HG03354 (cell line): ENCODE measurements around the gene MEDAG.

ENCODE experiments used
- ATAC-seq: cut with Tn5 transposase; IDR thresholded peaks from one replicate; pipeline ENCODE4 v1.9.1; 2021; ENCODE audit warnings: mild to moderate bottlenecking; ENCODE audit not compliant: unreplicated experiment, poor library complexity, severe bottlenecking

The MEDAG gene

GRCh38 chr13:30905932-30906383 is at the start of gene MEDAG:
MEDAG (plus strand) TSS chr13:30906271; CDS start chr13:30906516, 245 bp downstream.
- no peak for ATAC-seq

GRCh38 chr13:30857018-30857417 is 49.1 kb upstream of the MEDAG start:
- no peak for ATAC-seq

GRCh38 chr13:30857636-30858035 is 48.4 kb upstream of the MEDAG start:
- no peak for ATAC-seq

- ATAC-seq = no peak
These were observed 46.7 kb upstream of the MEDAG start for GRCh38 chr13:30859326-30859725.

GRCh38 chr13:30861163-30861562 is 44.9 kb upstream of the MEDAG start:
- no peak for ATAC-seq

GRCh38 chr13:30861836-30862467 is 44.1 kb upstream of the MEDAG start:
- ATAC-seq = no peak

GRCh38 chr13:30862707-30863106 is 43.4 kb upstream of the MEDAG start:
- no peak for ATAC-seq

- no peak for ATAC-seq
These were observed 42.8 kb upstream of the MEDAG start for GRCh38 chr13:30863231-30863630.

GRCh38 chr13:30863796-30864195 is 42.3 kb upstream of the MEDAG start:
- no peak for ATAC-seq

GRCh38 chr13:30864433-30865122 is 41.5 kb upstream of the MEDAG start:
- no peak for ATAC-seq

- peak; percentile 88 for ATAC-seq
These were observed 40.7 kb upstream of the MEDAG start for GRCh38 chr13:30865123-30866049.

- ATAC-seq = no peak
These were observed 39.4 kb upstream of the MEDAG start for GRCh38 chr13:30866677-30867076.

GRCh38 chr13:30867089-30867669 is 38.9 kb upstream of the MEDAG start:
- ATAC-seq = no peak

GRCh38 chr13:30868799-30869470 is 37.1 kb upstream of the MEDAG start:
- no peak for ATAC-seq

GRCh38 chr13:30869491-30869890 is 36.6 kb upstream of the MEDAG start:
- no peak for ATAC-seq

- ATAC-seq = peak; percentile 62
These were observed 35.8 kb upstream of the MEDAG start for GRCh38 chr13:30870049-30870884.

- no peak for ATAC-seq
These were observed 35.0 kb upstream of the MEDAG start for GRCh38 chr13:30870916-30871587.

- no peak for ATAC-seq
These were observed 34.3 kb upstream of the MEDAG start for GRCh38 chr13:30871588-30872275.
